NCI-H2196 treated with DMSO at 0.1 percent for 48 hours (cell line): Measurements from ENCODE around the gene SLC24A3.

Experiments
- DNase-seq: peaks from one replicate; lab custom pipeline; 2025; ENCODE audit not compliant: unreplicated experiment; lab: John Stamatoyannopoulos, UW

The SLC24A3 gene

GRCh38 chr20:19571996-19572395, 359.6 kb downstream of the SLC24A3 start:
- no peak for DNase-seq

GRCh38 chr20:19577692-19578091, 365.2 kb downstream of the SLC24A3 start:
- DNase-seq: no peak

- DNase-seq: no peak
Measured at GRCh38 chr20:19582782-19583181, 370.3 kb downstream of the SLC24A3 start.

- DNase-seq: no peak
Measured at GRCh38 chr20:19583532-19584175, 371.2 kb downstream of the SLC24A3 start.

DNA sequence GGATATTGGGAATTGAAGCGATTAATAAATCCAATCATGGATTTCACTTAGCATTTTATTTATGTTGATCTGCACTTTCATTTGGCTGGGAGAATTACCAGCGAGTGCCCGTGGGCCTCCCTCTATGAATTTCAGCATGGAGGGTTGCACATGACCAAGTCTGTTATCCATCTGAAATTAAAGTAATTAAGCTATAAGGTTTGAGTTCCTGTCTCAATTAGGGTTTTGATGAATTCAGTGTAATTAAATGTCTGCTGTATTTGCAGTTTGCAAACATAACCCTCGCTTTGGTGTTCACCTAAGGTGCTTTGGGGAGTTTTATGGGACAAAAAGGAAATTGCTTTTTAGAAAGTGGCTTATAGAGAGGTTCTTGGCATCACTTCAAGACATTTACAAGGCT, 375.8 kb downstream of the SLC24A3 start:
- no peak for DNase-seq

DNA sequence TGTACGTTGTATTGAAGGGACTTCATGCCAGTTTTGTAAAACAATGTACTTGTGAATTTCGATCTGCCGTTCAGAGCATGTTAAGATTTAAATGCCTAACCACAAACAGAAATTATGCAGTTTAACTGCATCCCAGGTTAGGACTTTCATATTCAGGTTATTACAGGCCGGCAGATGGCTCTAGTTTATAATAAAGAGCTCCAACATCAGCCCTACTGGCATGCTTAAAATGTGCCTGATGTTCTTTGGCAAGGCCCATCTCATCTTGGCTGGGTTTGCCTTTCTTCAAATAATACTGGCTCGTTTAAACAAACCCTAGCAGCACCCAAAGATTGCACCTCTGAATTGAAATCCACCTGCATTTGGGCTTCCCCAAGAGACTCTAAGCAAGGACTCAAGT, 376.3 kb downstream of the SLC24A3 start:
- DNase-seq: peak; percentile 8

DNA sequence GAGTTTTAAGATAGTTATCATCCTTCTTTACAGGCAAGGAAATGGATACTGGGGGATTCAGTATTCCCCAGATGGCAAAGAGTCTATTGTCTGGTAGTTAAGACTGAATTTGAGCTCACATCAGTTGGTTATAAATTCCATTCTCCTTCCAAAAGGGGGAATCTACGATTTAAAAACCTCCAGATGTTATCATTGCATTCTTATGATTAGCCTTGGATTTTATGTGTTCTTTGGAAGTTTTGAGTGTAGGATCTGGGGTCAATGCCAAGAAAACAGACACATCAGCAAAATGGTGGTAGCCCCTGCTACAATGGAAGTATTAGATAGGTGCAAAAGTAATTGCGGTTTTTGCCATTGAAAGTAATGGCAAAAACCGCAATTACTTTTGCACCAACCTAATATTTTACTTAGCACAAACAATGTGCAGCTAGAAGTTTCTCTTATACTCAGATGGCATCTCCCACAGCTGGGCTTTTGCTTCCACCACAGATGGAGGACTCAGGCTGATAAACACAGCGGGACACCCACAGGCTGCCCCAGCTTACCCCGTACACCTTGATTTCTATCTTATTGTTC, 377.4 kb downstream of the SLC24A3 start:
- DNase-seq: no peak

DNA sequence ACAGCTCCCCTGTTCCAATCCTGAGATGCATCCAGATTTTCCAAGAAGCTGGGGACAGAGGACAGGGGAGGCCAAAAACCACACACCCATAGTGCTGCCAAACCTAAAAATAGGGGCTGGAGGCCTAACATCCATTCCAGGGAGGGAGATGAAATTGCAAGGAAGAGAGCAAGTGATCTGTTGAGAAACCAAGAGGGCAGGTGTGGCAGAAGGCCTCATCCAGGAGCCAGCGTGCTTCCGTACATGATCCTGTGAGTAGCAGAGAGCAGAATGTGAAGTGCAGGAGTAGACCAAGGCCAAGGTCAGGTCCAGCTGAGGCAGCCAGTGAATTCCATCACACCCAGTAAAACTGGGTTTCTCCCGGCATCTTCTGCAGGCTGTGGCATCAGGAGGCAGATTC, 377.9 kb downstream of the SLC24A3 start:
- no peak for DNase-seq

DNA sequence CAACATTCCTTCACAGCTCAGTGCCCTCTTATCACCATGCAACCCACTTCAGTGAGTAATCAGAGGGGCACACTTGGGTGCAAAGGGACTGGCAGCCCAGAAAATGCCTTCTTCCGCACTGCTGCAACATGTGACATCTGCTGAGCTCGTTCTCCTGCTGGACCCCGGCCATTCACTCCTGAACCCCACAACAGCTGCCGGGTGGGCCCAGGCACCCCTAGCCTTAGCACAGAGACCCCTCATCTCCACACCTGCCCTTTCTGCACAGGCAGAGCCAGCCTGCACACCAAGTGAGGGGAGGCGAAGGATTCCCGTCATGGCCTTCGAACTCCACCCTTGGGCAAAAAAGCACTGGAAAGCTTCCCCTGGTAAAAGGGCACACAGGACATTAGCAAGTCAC, 381.3 kb downstream of the SLC24A3 start:
- no peak for DNase-seq

DNA sequence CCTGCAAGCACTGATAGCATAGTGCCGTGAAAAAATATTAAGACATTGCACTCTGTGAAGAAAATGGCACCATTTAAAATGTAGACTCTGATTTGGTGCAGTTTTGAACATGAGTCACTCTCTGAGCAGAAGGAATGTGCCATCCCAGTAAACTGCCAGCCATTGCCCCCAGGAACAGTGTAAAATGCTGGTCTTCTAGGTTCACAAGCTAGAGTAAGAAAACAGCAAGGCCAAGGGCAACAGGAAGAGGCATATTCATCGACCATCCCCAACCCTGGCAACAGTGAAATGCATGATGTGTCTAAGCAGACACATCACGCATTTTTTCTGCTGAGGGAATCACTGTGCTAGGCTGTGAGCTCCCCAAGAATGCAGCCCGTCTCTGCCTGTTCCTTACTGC, 382.5 kb downstream of the SLC24A3 start:
- DNase-seq: no peak

- DNase-seq: no peak
Measured at GRCh38 chr20:19598117-19598850, 385.8 kb downstream of the SLC24A3 start.

GRCh38 chr20:19599200-19599599, 386.8 kb downstream of the SLC24A3 start:
- no peak for DNase-seq

DNA sequence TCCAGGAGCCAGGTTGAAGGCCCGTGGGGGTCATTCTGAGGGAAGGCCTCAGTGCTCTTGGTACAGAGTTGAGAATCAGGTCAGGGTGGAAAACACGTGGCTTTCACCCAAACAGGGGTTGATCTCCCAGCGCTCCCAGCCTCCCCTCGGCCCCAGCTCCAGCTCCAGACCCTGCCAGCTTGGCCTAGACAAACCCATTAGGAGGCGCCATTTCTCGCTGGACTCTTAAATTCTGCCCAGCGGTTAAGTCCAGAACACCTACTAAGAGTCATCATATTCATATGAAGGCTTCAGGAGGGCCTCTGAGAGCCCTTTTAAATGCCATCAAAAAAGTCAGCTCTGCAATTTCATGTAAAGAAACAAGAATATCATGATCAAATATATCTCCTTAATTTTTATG, 387.6 kb downstream of the SLC24A3 start:
- DNase-seq: no peak

GRCh38 chr20:19601126-19601810, 388.8 kb downstream of the SLC24A3 start:
- no peak for DNase-seq

GRCh38 chr20:19602675-19603375, 390.4 kb downstream of the SLC24A3 start:
- DNase-seq: no peak

- peak; percentile 35 for DNase-seq
Measured at GRCh38 chr20:19603376-19603750, 390.9 kb downstream of the SLC24A3 start.

GRCh38 chr20:19605786-19606485, 393.5 kb downstream of the SLC24A3 start:
- DNase-seq: no peak

DNA sequence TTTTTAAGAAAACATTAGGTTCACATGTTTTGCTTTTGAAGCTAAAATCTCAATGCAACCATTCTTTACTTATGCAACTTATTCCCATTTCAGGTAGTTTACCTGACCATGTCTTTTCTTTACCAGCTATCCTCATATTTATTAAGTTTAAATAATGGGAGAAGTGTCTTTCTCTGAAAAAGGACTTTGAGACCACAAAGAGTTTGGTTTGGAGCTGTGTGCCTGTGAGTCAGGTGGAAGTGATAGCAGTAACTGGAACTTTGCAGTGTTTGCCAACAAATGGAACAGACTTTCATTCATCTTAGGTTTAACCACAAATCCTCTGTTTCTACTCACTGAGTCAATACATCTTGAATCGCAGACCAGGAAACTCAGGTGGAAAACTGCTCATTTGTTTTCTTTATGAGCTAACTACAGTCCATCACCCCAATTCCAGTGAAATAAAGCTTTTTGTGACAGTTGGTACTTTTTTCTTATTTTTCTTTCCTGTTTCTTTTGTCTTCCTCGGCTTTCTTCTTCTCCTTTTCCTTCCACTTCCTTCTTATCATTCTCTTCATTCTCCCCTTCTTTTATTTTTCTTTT, 397.3 kb downstream of the SLC24A3 start:
- DNase-seq: peak; percentile 26

DNA sequence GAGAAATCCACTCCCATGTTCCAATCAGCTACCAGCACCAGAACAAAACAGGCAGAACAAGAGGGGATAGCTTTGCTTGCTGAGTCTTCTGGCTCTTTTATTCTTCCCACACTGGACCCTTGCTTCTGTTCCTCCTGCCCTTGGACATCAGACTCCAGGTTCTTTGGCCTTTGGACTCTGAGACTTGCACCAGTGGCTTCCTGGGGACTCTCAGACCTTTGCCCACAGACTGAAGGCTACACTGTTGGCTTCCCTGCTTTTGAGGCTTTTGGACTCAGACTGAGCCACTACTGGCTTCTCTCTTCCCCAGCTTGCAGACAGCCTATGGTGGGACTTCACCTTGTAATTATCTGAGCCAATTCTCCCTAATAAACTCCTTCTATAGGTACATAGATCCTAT, 403.2 kb downstream of the SLC24A3 start:
- DNase-seq: no peak

DNA sequence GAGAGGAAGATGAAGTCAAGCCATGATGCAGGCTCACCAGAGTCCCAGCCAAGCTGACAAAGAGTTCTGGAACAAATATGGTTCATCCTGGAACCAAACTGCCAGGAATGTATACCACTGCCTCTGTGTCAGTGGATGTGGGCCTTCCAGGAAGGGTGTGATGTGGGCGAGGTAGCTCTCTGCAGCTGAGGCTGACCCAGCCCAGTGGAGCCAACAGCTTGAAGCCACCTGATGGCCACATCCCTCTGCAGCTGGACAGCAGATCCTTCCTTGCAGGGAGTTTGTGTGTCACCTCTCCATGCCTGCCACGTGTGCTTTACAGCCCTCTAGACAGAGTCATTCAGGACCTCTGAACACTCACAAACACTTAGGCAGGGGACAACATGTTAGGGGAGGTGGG, 403.6 kb downstream of the SLC24A3 start:
- DNase-seq: no peak
